KMS-11 (cell line): ENCODE results near the gene VASN.

Experiments used
- H2AFZ ChIP-seq: fragments of 200-600 bp; sonication (generic); 2 replicates; pipeline ENCODE4 v1.6.1; 2016; ENCODE audit warnings: antibody characterized with exemption, mixed run types, low read depth
- H3K27ac ChIP-seq: fragments of 200-600 bp; sonication (generic); 2 replicates; pipeline ENCODE4 v1.6.1; 2016; ENCODE audit warnings: mild to moderate bottlenecking, mixed run types
- H3K27me3 ChIP-seq: fragments of 200-600 bp; sonication (generic); 2 replicates; pipeline ENCODE4 v1.6.1; 2017; ENCODE audit warnings: mild to moderate bottlenecking, low read depth, mixed run types, moderate library complexity; ENCODE audit not compliant: insufficient read depth
- H3K36me3 ChIP-seq: fragments of 200-600 bp; sonication (generic); 2 replicates; pipeline ENCODE4 v1.6.1; 2017; ENCODE audit warnings: mild to moderate bottlenecking, mixed run types; ENCODE audit not compliant: insufficient read depth
- H3K4me1 ChIP-seq: fragments of 200-600 bp; sonication (generic); 2 replicates; pipeline ENCODE4 v1.6.1; 2016; ENCODE audit warnings: mild to moderate bottlenecking, low read depth, mixed run types; ENCODE audit not compliant: poor library complexity, severe bottlenecking
- H3K4me2 ChIP-seq: fragments of 200-600 bp; sonication (generic); 2 replicates; pipeline ENCODE4 v1.7.0; 2016; ENCODE audit warnings: mild to moderate bottlenecking, mixed run types
- H3K4me3 ChIP-seq: fragments of 200-600 bp; sonication (generic); IDR thresholded peaks from 2 replicates; pipeline ENCODE4 v1.6.1; 2017; ENCODE audit warnings: low read depth, low read length, mixed read lengths; ENCODE audit not compliant: insufficient read depth
- H3K79me2 ChIP-seq: fragments of 200-600 bp; sonication (generic); 2 replicates; pipeline ENCODE4 v1.6.1; 2016; ENCODE audit warnings: low read depth, mixed run types; ENCODE audit not compliant: insufficient read depth
- H3K9ac ChIP-seq: fragments of 200-600 bp; sonication (generic); 2 replicates; pipeline ENCODE4 v1.6.1; 2016; ENCODE audit warnings: mild to moderate bottlenecking, mixed run types
- H4K20me1 ChIP-seq: fragments of 200-600 bp; sonication (generic); 2 replicates; pipeline ENCODE4 v1.6.1; 2016; ENCODE audit warnings: mild to moderate bottlenecking, mixed run types; ENCODE audit not compliant: insufficient read depth
- TF ChIP-seq, protein P1 (sequence below): fragments of 200-600 bp; sonication (generic); conservative IDR thresholded peaks from 2 replicates; pipeline ENCODE4 v1.6.1; 2017; ENCODE audit warnings: low read depth, mild to moderate bottlenecking, antibody characterized with exemption, low read length, moderate library complexity, mixed read lengths

The VASN gene

DNA sequence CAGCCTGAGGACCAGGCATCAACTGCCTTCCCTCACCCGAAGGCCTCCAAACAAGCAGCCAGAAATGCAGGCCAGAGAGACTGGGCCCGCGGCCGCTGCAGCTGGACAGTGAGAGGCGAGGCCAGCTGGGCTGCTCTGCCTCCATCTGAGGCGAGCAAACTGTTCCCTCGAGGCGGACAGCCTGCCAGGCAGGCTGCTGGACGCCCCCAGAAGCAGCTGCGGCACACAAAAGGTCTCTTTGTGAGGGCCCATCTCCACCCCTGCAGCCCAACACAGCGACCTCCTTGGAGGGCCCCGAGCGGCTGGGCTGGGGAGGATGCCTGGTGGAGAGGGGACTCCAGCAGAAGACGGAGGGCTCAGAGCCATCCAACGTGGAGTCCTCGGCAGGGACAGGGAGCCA, 40.0 kb downstream of the VASN start:
- H3K36me3 ChIP-seq: no peaks in the 10 kb centered on the region; the same call in 1 of the 2 replicates
- H3K4me3 ChIP-seq: no peak overlapping the region
- peaks cover 78% of the 10 kb centered on the region for H3K79me2 ChIP-seq
- H3K9ac ChIP-seq: no peak overlapping the region
- H3K4me1 ChIP-seq: peaks cover 30% of the 10 kb centered on the region
- H3K27ac ChIP-seq: no peak overlapping the region
- H3K4me2 ChIP-seq: no peak overlapping the region
- no peaks in the 10 kb centered on the region; the same call in 1 of the 2 replicates for H4K20me1 ChIP-seq
- H3K27me3 ChIP-seq: no peaks in the 10 kb centered on the region
- TF ChIP-seq, protein P1, sequence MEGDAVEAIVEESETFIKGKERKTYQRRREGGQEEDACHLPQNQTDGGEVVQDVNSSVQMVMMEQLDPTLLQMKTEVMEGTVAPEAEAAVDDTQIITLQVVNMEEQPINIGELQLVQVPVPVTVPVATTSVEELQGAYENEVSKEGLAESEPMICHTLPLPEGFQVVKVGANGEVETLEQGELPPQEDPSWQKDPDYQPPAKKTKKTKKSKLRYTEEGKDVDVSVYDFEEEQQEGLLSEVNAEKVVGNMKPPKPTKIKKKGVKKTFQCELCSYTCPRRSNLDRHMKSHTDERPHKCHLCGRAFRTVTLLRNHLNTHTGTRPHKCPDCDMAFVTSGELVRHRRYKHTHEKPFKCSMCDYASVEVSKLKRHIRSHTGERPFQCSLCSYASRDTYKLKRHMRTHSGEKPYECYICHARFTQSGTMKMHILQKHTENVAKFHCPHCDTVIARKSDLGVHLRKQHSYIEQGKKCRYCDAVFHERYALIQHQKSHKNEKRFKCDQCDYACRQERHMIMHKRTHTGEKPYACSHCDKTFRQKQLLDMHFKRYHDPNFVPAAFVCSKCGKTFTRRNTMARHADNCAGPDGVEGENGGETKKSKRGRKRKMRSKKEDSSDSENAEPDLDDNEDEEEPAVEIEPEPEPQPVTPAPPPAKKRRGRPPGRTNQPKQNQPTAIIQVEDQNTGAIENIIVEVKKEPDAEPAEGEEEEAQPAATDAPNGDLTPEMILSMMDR: no peak
- H2AFZ ChIP-seq: no peak overlapping the region

DNA sequence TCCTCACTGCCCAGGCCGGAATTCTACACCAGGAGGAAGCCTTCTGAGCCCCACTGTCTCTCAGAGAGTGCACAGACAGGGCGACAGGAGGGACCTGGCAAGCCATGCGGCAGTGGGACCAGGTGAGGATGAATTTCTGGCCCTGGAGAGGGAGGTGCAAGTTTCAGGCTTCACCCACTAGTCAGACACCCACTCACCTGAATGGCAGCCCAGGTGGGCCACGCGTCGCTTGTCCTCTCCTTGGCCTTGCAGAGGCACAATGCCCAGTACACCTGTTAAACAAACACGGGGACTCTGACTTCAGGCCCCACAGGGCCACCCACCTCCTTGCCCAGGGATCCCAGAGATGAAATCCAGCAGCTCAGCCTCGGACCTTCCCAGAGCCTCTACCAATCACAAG, 40.5 kb downstream of the VASN start:
- Histone ChIP-seq H3K4me3 (no peak overlapping the region), H3K27me3 (no peaks in the 10 kb centered on the region), H3K27ac (no peak overlapping the region), H3K4me2 (no peak overlapping the region), H4K20me1 (no peaks in the 10 kb centered on the region; the same call in 1 of the 2 replicates), H3K79me2 (peaks cover 78% of the 10 kb centered on the region), H3K4me1 (peaks cover 33% of the 10 kb centered on the region), H3K36me3 (no peaks in the 10 kb centered on the region; the same call in 1 of the 2 replicates), H3K9ac (no peak overlapping the region), H2AFZ (no peak overlapping the region)
- TF ChIP-seq, protein P1: no peak

DNA sequence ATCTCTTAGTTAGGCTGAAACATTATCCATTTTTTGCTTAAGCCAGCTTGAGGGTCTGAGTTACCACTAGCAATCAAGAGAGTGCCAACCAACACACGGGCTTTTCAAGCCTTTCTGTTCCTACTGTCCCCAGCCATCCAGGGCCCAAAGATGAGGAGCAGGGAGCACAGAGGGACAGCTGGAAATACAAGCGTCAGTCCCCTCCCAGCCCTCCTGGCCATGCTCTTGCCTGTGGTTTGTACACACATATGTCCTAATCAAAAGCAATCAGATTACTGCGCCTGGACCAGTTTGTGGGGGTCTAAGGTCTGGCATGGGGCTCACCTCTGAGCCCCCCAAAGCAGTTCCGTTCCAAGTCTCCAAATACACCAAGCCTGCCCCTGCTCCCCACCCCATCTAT, 41.2 kb downstream of the VASN start:
- Histone ChIP-seq H3K27ac (no peak overlapping the region), H4K20me1 (no peaks in the 10 kb centered on the region; the same call in 1 of the 2 replicates), H2AFZ (no peak overlapping the region), H3K9ac (no peak overlapping the region), H3K4me1 (peaks cover 39% of the 10 kb centered on the region), H3K36me3 (no peaks in the 10 kb centered on the region; the same call in 1 of the 2 replicates), H3K79me2 (peaks cover 78% of the 10 kb centered on the region), H3K27me3 (no peaks in the 10 kb centered on the region), H3K4me3 (no peak overlapping the region), H3K4me2 (peak overlapping the region; percentile 93; the same call in 1 of the 2 replicates)
- TF ChIP-seq, protein P1: no peak

DNA sequence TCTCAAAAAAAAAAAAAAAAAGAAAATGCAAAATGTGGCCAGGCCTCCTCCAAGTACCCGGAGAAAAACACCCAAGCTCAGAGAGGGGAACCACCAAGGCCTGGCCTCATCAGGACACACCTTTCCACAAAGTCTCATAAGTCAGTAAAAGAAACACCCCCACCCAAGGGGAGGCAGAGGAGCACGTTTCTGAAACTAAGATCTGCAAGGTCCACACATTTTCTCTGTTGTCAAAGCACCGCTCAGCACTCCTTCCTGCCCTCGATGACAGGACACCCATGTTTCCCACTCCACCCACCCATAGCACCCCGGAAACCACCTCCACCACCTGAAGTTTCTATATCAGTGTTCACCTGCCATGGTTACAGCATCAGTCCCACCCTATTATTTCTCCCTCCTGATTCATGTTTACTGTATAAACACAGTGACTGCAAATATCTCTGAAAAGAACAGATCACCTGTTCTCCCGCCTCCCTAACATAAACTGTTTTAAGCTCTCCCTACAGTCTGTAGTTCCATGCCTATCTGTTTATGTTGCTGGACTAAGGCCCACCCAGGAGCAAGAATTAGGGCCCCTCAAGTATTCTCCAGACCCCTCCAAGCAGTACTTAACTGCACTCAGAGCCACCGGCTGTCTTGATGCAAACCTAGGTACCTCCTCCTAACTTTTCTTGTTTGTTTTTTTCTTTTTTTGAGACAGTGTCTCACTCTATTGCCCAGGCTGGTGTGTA, 42.7 kb downstream of the VASN start:
- H4K20me1 ChIP-seq: no peaks in the 10 kb centered on the region
- H3K27me3 ChIP-seq: no peaks in the 10 kb centered on the region
- H3K4me1 ChIP-seq: peaks cover 39% of the 10 kb centered on the region
- no peak overlapping the region for H2AFZ ChIP-seq
- H3K4me2 ChIP-seq: peak overlapping the region; percentile 93
- peak overlapping the region; percentile 83 for H3K9ac ChIP-seq
- H3K27ac ChIP-seq: peak overlapping the region; percentile 92
- no peaks in the 10 kb centered on the region; the same call in 1 of the 2 replicates for H3K36me3 ChIP-seq
- H3K79me2 ChIP-seq: peaks cover 65% of the 10 kb centered on the region
- no peak overlapping the region for H3K4me3 ChIP-seq
- TF ChIP-seq, protein P1: no peak
